Mammary epithelial cell (primary cell): ENCODE measurements around the gene SH2D4B.

Source experiments
- EZH2 ChIP-seq: IDR thresholded peaks from 2 replicates; pipeline ENCODE4 v1.6.1; 2012; ENCODE audit warnings: low read length, inconsistent platforms, borderline replicate concordance
- TF ChIP-seq, protein P1 (sequence below), 2 donors: IDR thresholded peaks in 1 of 2; conservative IDR thresholded peaks in 1 of 2; 2 replicates each; pipeline ENCODE4 v1.5.1; 2011 to 2012; ENCODE audit warnings: inconsistent platforms in 2 of 2, low read length in 2 of 2, mild to moderate bottlenecking in 2 of 2, control low read depth in 1 of 2, low read depth in 1 of 2; ENCODE audit not compliant: insufficient read depth in 1 of 2; ENCODE audit errors: extremely low read depth in 1 of 2

DNA sequence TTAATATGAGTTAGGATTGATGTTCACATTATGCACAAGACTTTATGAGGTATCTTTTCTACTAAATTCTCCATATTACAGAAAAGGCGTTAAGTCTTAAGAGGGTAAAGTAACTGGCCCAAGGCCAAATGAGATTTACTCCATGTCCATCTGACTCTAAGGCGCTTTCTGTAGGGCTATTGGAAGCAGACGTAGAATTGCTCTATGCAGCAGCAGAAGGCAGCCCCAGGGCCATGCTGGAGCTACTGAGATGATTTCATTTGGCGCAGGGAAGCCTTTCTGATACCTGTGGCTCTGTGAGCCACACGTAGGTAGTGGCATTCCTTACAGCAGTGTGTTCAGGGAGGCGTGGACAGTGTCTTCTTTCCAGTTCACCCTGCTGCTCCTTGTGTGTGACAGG lies 133.1 kb downstream of the SH2D4B start:
- TF ChIP-seq, protein P1, sequence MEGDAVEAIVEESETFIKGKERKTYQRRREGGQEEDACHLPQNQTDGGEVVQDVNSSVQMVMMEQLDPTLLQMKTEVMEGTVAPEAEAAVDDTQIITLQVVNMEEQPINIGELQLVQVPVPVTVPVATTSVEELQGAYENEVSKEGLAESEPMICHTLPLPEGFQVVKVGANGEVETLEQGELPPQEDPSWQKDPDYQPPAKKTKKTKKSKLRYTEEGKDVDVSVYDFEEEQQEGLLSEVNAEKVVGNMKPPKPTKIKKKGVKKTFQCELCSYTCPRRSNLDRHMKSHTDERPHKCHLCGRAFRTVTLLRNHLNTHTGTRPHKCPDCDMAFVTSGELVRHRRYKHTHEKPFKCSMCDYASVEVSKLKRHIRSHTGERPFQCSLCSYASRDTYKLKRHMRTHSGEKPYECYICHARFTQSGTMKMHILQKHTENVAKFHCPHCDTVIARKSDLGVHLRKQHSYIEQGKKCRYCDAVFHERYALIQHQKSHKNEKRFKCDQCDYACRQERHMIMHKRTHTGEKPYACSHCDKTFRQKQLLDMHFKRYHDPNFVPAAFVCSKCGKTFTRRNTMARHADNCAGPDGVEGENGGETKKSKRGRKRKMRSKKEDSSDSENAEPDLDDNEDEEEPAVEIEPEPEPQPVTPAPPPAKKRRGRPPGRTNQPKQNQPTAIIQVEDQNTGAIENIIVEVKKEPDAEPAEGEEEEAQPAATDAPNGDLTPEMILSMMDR (conservative IDR thresholded peaks at IDR 0.05 in 1 of 2, IDR thresholded peaks at IDR 0.05 in 1 of 2; ENCODE audit: extremely low read depth in 1 of 2, insufficient read depth in 1 of 2, low read depth in 1 of 2, low read length in 2 of 2): no peak
- no peak for TF ChIP-seq EZH2
